Breast epithelium (tissue), 3 donors: ENCODE results near the gene C2CD2L.

Experiments
- POLR2A ChIP-seq: fragments of 450-650 bp; IDR thresholded peaks from one replicate; pipeline ENCODE4 v1.6.1; 2016; ENCODE audit warnings: antibody characterized with exemption, mild to moderate bottlenecking, moderate library complexity
- TF ChIP-seq, protein P1 (sequence below), 3 donors: fragments of 450-650 bp; IDR thresholded peaks; one replicate each; pipeline ENCODE4 v1.5.1; 2016 to 2017; ENCODE audit warnings: antibody characterized with exemption in 3 of 3, mild to moderate bottlenecking in 3 of 3, moderate library complexity in 3 of 3

GRCh38 chr11:119166368-119167076 lies 59.4 kb downstream of the C2CD2L start:
- TF ChIP-seq, protein P1, sequence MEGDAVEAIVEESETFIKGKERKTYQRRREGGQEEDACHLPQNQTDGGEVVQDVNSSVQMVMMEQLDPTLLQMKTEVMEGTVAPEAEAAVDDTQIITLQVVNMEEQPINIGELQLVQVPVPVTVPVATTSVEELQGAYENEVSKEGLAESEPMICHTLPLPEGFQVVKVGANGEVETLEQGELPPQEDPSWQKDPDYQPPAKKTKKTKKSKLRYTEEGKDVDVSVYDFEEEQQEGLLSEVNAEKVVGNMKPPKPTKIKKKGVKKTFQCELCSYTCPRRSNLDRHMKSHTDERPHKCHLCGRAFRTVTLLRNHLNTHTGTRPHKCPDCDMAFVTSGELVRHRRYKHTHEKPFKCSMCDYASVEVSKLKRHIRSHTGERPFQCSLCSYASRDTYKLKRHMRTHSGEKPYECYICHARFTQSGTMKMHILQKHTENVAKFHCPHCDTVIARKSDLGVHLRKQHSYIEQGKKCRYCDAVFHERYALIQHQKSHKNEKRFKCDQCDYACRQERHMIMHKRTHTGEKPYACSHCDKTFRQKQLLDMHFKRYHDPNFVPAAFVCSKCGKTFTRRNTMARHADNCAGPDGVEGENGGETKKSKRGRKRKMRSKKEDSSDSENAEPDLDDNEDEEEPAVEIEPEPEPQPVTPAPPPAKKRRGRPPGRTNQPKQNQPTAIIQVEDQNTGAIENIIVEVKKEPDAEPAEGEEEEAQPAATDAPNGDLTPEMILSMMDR (IDR thresholded peaks at IDR 0.05) = no peak
- no peak for TF ChIP-seq POLR2A
